Measurements from ENCODE around the gene ACYP2. TPM values are rescaled to one million over a fixed set of nuclear protein-coding genes. Genes with fewer than 3 reads are reported as not detected.
"Not testable (repeated sequence)": the region's sequence is repeated elsewhere in the genome, so short reads cannot be mapped to it uniquely, and the experiment has no call there.

The ACYP2 gene
- total RNA-seq, 1 donor from 2014 or later: 14.9 TPM

DNA sequence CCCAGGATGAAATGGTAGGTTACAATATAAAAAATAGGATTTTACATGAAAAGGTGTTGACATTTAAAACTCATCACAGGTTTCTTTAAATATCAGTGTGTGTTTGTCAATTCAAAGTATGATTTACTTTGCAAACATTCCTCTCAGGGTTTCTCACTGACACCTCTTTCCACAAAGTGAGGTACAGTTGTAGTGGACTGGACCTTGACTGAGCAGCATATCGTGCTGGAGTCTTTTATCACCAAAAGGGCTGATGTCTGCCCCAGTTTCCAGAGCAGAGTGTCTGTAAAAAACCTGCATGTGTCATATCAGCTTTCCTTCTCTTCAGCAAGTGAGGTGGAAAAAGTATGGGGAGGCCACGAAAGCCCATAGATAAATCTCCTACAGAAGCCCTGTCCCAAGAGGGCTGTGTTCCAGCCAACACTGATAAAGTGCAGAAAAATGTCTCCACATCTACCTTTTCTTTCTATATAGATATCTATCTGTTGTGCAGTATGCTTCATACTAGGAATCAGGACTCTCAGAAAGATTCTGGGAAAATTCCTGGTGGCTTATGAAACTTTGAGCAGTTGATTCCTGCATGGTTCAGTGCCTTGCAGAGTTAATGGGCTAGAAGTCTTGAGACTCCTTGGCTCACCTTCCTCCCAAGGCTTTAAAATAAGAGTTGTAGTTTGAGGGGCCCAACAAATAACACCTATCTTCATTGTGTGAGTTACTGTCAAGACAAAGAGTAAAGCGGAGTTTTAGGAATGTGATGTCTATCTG is 6.9 kb downstream of the ACYP2 start:
- Mint-ChIP-seq H3K36me3 (ENCODE audit: low read depth) (peaks cover 33% of the 10 kb centered on the region), H3K4me1 (no peaks in the 10 kb centered on the region), H3K4me3 (no peak overlapping the region), H3K27me3 (no peaks in the 10 kb centered on the region), H3K27ac (no peak overlapping the region), H3K9me3 (peaks cover 3% of the 10 kb centered on the region)
- TF ChIP-seq, protein P1, sequence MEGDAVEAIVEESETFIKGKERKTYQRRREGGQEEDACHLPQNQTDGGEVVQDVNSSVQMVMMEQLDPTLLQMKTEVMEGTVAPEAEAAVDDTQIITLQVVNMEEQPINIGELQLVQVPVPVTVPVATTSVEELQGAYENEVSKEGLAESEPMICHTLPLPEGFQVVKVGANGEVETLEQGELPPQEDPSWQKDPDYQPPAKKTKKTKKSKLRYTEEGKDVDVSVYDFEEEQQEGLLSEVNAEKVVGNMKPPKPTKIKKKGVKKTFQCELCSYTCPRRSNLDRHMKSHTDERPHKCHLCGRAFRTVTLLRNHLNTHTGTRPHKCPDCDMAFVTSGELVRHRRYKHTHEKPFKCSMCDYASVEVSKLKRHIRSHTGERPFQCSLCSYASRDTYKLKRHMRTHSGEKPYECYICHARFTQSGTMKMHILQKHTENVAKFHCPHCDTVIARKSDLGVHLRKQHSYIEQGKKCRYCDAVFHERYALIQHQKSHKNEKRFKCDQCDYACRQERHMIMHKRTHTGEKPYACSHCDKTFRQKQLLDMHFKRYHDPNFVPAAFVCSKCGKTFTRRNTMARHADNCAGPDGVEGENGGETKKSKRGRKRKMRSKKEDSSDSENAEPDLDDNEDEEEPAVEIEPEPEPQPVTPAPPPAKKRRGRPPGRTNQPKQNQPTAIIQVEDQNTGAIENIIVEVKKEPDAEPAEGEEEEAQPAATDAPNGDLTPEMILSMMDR (IDR thresholded peaks at IDR 0.05): no peak
- DNase-seq (no peak), ATAC-seq (ENCODE audit: low read depth) (no peak)
- CTCF ChIA-PET: no interaction called here
- POLR2A ChIA-PET: no interaction called here
- intact Hi-C loops (cut with micrococcal nuclease): no loop called here

DNA sequence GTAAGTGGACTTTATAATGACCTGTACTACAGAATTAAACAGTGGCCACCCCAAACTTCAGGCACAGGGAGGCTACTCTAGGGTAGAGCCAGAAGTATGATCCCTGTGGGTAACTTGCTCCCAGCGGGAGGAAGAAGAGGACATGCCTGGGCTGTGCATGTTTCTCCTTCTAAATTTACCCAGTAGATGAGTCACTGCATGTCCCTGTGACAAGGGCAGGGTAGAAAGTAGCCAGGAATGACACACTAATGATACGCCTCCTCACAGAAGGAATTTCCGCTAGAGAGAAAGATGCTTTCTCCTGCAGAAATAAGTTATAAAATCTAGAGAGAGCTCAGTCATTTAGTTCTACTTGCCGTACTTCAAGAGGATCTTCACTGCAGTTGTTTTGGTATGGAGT is 7.5 kb downstream of the ACYP2 start:
- Mint-ChIP-seq H3K9me3 (peaks cover 3% of the 10 kb centered on the region), H3K36me3 (ENCODE audit: low read depth) (peaks cover 30% of the 10 kb centered on the region), H3K27ac (no peak overlapping the region), H3K4me1 (no peaks in the 10 kb centered on the region), H3K4me3 (no peak overlapping the region), H3K27me3 (no peaks in the 10 kb centered on the region)
- ChIA-PET POLR2A (no interaction called here), CTCF (no interaction called here)
- DNase-seq (no peak), ATAC-seq (ENCODE audit: low read depth) (no peak)
- TF ChIP-seq, protein P1 (IDR thresholded peaks at IDR 0.05): no peak
- intact Hi-C loops (cut with micrococcal nuclease): no loop called here

DNA sequence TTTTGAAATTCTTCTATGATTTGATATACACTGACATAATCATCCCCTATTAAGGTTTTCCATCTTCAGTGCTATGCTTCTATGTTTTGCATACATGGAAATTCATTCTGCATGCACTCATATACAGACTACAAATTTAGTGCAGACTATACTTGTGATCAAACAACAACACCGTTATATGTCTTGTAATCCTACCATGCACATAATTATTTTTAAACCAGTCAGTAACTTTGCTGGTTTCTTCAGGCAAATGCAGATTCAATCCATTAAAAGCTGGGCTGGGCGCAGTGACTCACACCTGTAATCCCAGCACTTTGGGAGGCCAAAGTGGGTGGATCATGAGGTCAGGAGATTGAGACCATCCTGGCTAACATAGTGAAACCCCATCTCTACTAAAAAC is 11.8 kb downstream of the ACYP2 start:
- H3K4me1 Mint-ChIP-seq; DNase-seq; H3K36me3 Mint-ChIP-seq (ENCODE audit: low read depth); CTCF ChIA-PET; H3K27ac Mint-ChIP-seq; POLR2A ChIA-PET; H3K4me3 Mint-ChIP-seq; intact Hi-C loops (cut with micrococcal nuclease); H3K27me3 Mint-ChIP-seq; ATAC-seq (ENCODE audit: low read depth); H3K9me3 Mint-ChIP-seq: not testable (repeated sequence)

DNA sequence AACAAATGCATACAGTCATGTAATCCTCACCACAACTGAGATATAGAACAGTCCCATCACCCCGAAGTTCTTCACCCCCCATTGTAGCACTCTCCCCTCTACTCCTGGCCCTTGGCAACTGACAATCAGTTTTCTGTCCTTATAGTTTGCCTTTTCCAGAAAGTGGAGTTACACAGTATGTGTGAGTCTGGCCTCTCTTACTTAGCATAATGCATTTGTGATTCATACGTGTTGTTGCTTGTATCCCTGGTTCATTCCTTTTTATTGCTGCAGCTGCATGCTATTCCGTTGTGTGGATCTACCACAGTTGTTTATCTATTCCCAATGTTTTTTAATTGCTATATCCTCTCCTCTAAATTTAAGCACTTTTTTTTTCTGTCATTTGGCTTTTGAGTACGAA is 17.6 kb downstream of the ACYP2 start:
- ChIA-PET POLR2A (no interaction called here), CTCF (no interaction called here)
- H3K36me3 Mint-ChIP-seq (ENCODE audit: low read depth): peaks cover 10% of the 10 kb centered on the region

DNA sequence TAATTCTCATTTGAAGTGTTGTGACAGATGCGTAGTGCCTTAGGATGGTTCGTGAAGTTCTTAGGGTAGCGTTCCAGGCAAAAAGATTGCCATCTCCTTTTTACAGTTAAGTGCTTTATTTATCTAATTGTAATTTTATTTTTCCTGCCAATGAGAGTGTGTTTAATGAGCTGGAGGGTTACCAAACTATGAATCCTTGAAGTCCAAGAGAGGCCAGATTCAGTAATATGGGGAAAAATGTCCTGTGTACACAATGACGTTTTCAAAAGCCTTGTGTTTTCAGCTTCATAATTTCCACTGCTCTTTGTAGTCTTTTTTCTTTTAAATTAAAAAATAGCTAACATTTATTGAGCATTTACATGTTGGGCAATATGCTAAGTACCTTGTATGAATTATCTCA is 23.8 kb downstream of the ACYP2 start:
- ChIA-PET POLR2A (no interaction called here), CTCF (no interaction called here)
- H3K27me3 Mint-ChIP-seq: no peaks in the 10 kb centered on the region
- peaks cover 2% of the 10 kb centered on the region for H3K9me3 Mint-ChIP-seq
- no peak overlapping the region for H3K4me3 Mint-ChIP-seq
- intact Hi-C loops (cut with micrococcal nuclease): no loop called here
- no peak for ATAC-seq (ENCODE audit: low read depth)
- TF ChIP-seq, protein P1 (IDR thresholded peaks at IDR 0.05): no peak
- no peak for DNase-seq
- no peak overlapping the region for H3K27ac Mint-ChIP-seq
- no peaks in the 10 kb centered on the region for H3K4me1 Mint-ChIP-seq
- peaks cover 32% of the 10 kb centered on the region for H3K36me3 Mint-ChIP-seq (ENCODE audit: low read depth)

More for the DNA sequence above, 17.6 kb downstream of the ACYP2 start:
- Mint-ChIP-seq H3K27me3 (no peaks in the 10 kb centered on the region), H3K27ac (no peak overlapping the region), H3K4me3 (no peak overlapping the region), H3K4me1 (no peaks in the 10 kb centered on the region), H3K9me3 (peaks cover 2% of the 10 kb centered on the region)
- intact Hi-C loops (cut with micrococcal nuclease): no loop called here
- DNase-seq (no peak), ATAC-seq (ENCODE audit: low read depth) (no peak)
- TF ChIP-seq, protein P1 (IDR thresholded peaks at IDR 0.05): no peak

DNA sequence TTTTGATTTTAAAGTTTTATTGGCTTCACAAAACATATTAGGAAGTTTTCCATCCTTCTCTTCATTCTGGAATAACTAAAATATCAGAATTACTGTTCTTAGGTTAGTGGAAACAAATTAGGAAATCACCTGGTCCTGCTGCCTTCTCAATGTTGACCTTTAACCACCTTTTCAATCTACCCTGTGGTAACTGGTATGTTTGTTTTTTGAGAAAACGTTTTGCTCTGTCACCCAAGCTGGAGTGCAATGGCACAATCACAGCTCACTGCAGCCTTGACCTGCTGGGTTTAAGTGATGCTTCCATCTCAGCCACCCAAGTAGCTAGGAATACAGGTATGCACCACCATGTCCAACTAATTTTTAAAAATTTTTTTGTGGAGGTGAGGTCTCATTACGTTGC is 28.4 kb downstream of the ACYP2 start:
- POLR2A ChIA-PET: no interaction called here
- peaks cover 38% of the 10 kb centered on the region for H3K36me3 Mint-ChIP-seq (ENCODE audit: low read depth)

More for the DNA sequence above, 28.4 kb downstream of the ACYP2 start:
- CTCF ChIA-PET: no interaction called here
- ATAC-seq (ENCODE audit: low read depth) (no peak), DNase-seq (no peak)
- intact Hi-C loops (cut with micrococcal nuclease): no loop called here
- Mint-ChIP-seq H3K4me3 (no peak overlapping the region), H3K27me3 (no peaks in the 10 kb centered on the region), H3K9me3 (no peaks in the 10 kb centered on the region), H3K4me1 (no peaks in the 10 kb centered on the region), H3K27ac (no peak overlapping the region)
- TF ChIP-seq, protein P1 (IDR thresholded peaks at IDR 0.05): no peak

Measured in activated B cell treated with CpG ODN at 0.5 μM for 24 hours (primary cell).